Activated naive CD4-positive, alpha-beta T cell treated with anti-CD3 and anti-CD28 coated beads, Interleukin-2, amount 10 ng/mL, durations not matched to agents 7 days and 5 days (primary cell): ENCODE data around the gene ANKZF1.

Experiments used
- CTCF ChIA-PET: fragments of 350-600 bp; sonication (Branson Sonifier 250); formaldehyde crosslinking; loops from one replicate; lab custom pipeline; 2021; ENCODE audit warnings: antibody characterized with exemption; lab: Charles Lee
- DNase-seq: peaks from one replicate; pipeline ENCODE4 v3.0.0-alpha.2; 2020
- H3K27ac Mint-ChIP-seq: one replicate; pipeline ENCODE4 v1.8.0; 2021; ENCODE audit warnings: mild to moderate bottlenecking, moderate library complexity, mixed read lengths
- H3K27me3 Mint-ChIP-seq: one replicate; pipeline ENCODE4 v1.8.0; 2021; ENCODE audit warnings: mild to moderate bottlenecking, mixed read lengths
- H3K36me3 Mint-ChIP-seq: one replicate; pipeline ENCODE4 v1.8.0; 2021; ENCODE audit warnings: mixed read lengths
- H3K4me1 Mint-ChIP-seq: one replicate; pipeline ENCODE4 v1.8.0; 2021; ENCODE audit warnings: mixed read lengths
- H3K4me3 Mint-ChIP-seq: one replicate; pipeline ENCODE4 v1.8.0; 2021; ENCODE audit warnings: mild to moderate bottlenecking, moderate library complexity, mixed read lengths
- H3K9me3 Mint-ChIP-seq: one replicate; pipeline ENCODE4 v1.8.0; 2021; ENCODE audit warnings: mixed read lengths

Gene ANKZF1

DNA sequence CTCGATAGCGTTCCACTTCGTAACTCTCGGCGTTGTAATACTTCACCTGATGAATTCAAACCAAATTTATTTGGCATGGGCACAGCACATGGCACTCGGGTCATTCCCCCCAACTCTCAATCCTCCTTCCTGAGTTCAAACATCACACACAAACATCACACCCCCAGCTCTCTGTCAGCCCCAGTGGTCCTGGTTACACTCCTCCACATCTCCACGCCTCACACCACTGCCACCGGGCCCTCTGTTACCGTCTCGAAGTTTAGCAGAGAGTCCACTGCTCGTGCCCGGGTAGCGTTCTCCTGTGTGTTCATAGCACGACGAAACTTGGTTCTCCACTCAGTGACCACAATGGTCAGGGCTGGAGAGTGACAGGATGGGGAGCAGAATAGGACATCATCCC lies 15.5 kb upstream of the ANKZF1 start:
- no peak for DNase-seq
- Mint-ChIP-seq H3K27ac (no peak overlapping the region), H3K9me3 (no peaks in the 10 kb centered on the region), H3K36me3 (peaks cover 31% of the 10 kb centered on the region), H3K27me3 (no peaks in the 10 kb centered on the region), H3K4me1 (peaks cover 56% of the 10 kb centered on the region), H3K4me3 (no peak overlapping the region)
- CTCF ChIA-PET = interaction anchor here (0.8 to 6.8 kb wide), 2 partner anchors 43 to 81 kb away, joined by 3 to 70 read pairs; partner anchors contain the start of gene SLC23A3

DNA sequence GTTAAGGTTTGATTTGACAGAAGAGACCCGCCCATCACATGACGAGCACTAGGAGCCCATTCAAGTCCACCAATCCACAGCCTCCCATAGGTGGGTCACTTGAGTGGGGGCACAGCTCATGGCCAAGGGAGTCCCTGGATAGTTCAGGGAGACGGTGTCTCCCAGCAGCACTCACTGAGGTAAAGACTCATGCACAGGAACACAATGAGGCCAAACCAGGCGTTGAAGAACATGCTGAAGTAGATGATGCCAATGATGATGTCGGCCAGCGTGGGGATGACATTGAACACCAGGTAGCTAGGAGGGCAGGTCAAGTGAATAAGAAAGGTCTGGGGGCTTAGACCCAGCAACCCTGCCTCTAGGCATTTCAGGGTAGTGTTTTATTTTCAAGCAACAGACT lies 14.8 kb upstream of the ANKZF1 start:
- H3K27me3 Mint-ChIP-seq = no peaks in the 10 kb centered on the region
- CTCF ChIA-PET = interaction anchor here (0.6 to 0.8 kb wide), 2 partner anchors 18 to 80 kb away, joined by 3 read pairs; no protein-coding TSS in a partner anchor

DNA sequence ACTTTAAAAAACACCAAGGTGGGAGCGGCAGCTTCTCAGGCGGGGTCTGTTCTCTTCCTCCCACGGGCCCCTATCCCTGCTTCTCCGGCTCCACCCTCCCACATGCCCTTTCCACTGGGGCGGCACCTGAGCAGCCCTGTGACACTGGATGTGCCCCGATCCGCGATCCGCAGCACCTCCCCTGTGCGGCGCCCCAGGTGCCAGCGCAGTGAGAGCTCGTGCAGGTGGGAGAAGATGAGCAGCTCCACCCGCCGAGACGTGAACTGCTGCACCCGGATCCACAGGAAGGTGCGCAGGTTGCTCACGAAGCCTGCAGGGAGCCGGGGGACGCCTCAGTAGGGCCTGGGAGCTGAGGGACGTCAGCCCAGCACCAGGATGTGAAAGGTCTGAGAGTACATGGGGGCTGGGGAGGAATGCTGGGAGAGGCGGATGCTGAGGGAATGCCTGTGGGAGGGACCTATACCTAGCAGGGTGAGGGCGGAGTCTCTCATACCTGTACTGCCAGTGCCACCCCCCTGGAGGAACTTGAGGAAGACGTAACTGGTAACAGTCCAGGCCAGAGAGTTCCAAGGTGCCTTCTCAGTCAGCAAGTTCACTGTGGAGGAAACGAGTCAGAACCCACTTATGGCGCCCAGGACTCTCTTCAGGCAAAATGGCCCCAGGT lies 13.6 kb upstream of the ANKZF1 start:
- Mint-ChIP-seq H3K36me3 (peaks cover 35% of the 10 kb centered on the region), H3K9me3 (no peaks in the 10 kb centered on the region), H3K4me3 (no peak overlapping the region), H3K27ac (no peak overlapping the region), H3K27me3 (no peaks in the 10 kb centered on the region), H3K4me1 (peaks cover 46% of the 10 kb centered on the region)
- CTCF ChIA-PET = interaction anchor here (1.0 to 2.4 kb wide), 4 partner anchors 10 to 83 kb away, joined by 4 to 8 read pairs (median 6); partner anchors contain the start of gene ZFAND2B
- no peak for DNase-seq

More for the DNA sequence above, 14.8 kb upstream of the ANKZF1 start:
- H3K27ac Mint-ChIP-seq = no peak overlapping the region
- peaks cover 56% of the 10 kb centered on the region for H3K4me1 Mint-ChIP-seq
- DNase-seq = no peak
- peaks cover 31% of the 10 kb centered on the region for H3K36me3 Mint-ChIP-seq
- H3K9me3 Mint-ChIP-seq = no peaks in the 10 kb centered on the region
- no peak overlapping the region for H3K4me3 Mint-ChIP-seq

DNA sequence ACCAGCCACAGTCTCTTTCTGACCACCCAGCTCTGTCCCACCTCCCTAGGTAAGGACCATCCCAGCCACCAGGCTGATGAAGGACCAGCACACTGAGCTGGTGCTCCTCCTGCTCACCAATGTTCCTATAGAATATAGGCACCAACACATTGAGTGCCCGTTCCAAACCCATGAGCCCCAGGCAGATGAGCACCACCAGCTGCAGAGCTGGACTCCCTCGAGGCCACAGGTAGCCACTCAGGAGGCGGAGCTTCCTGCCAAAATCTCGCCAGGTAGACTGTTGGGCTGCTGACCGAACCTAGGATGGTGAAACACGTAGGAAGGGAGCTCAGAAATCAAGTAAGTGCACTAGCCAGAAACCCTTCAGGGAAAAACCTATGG lies 13.1 kb upstream of the ANKZF1 start:
- no peak for DNase-seq
- CTCF ChIA-PET = interaction anchor here (0.6 to 2.4 kb wide), 5 partner anchors 8 to 83 kb away, joined by 3 to 8 read pairs (median 4); partner anchors contain the start of gene ZFAND2B
- H3K4me3 Mint-ChIP-seq = no peak overlapping the region
- peaks cover 34% of the 10 kb centered on the region for H3K36me3 Mint-ChIP-seq
- H3K9me3 Mint-ChIP-seq = no peaks in the 10 kb centered on the region
- no peaks in the 10 kb centered on the region for H3K27me3 Mint-ChIP-seq
- peaks cover 40% of the 10 kb centered on the region for H3K4me1 Mint-ChIP-seq
- H3K27ac Mint-ChIP-seq = peak overlapping the region; percentile 54

DNA sequence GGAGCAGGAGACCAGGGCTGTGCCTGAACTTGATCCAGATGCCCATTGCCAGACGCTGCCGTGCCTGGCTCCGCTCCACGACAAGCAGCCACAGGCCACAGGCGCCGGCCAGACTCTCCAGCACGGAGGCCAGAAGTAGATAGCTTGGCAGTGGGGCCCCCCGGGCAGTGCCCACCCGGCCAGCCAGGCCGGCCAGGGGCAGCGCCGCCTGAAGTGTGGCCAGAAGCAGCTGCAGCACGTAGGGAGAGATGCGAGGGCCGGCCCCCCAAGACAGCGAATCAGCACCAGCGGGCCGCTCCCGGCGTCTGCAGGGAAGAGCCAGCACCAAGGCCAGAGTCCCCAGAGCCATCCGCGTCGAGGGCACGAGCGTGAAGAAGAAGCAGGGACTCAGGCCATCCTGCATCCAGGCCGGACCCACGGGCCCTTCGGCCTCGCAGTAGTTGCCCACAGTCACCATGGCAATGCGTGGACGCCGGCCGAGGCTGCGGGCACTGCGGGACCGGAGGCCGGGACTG lies 11.3 kb upstream of the ANKZF1 start:
- H3K27ac Mint-ChIP-seq = peak overlapping the region; percentile 89
- peaks cover 38% of the 10 kb centered on the region for H3K36me3 Mint-ChIP-seq
- no peaks in the 10 kb centered on the region for H3K27me3 Mint-ChIP-seq
- peak overlapping the region; percentile 81 for H3K4me3 Mint-ChIP-seq
- DNase-seq = no peak
- CTCF ChIA-PET = interaction anchor here (0.7 to 1.7 kb wide), 5 partner anchors 31 to 77 kb away, joined by 3 to 8 read pairs (median 5); no protein-coding TSS in a partner anchor
- H3K9me3 Mint-ChIP-seq = no peaks in the 10 kb centered on the region
- H3K4me1 Mint-ChIP-seq = peaks cover 31% of the 10 kb centered on the region

DNA sequence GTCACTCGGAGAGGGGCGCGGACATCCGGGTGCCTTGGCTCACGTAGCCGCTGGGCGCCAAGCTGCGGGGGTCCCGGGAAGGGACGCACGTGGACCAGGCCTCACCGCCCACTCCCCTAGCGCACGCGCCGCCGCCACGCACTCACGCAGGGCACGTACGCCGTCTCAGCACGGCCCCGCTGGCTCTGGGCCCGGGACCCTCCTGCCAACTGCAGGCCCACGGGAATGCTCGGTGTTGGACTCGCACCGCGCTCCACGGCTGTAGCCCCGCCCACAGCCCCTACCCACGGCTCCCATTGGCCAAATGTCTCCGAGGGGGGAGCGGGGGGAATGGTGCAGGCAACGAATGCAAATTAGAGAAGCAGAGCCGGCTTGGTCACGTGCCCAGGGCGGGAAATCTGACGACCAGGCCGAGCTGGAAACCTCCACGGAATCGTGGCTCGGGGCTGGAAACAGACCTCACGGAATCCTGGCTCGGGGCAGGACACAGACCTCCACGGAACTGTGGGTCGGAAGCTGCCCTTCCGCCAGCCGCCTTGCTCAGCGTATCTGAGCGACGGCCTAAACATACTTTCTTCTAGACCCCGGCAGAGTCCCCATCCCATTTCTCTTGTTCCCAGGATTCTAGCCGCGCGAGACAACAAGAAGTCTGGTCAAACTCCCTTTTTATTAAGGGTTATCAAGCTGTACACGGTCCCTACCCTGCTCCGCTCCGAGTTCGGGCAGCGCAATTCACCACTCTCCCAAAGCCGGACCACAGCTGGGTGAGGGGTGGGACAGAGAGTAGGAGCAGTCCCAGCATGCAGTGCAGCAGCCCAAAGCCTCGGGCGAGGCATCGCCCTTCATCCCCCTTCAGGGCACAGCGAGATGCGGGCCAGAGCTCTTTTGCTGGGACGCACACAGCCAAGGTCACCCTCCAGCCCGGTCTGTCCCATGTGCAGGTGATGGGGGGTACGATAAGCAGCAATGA lies 10.6 kb upstream of the ANKZF1 start, which contains the start of gene ABCB6:
Gene ABCB6, minus strand, starts transcription at position 227 of the 970 bp plus-strand sequence. CDS start 285 bp downstream, outside the sequence.
- no peaks in the 10 kb centered on the region for H3K27me3 Mint-ChIP-seq
- CTCF ChIA-PET = interaction anchor here (0.6 to 1.8 kb wide), 8 partner anchors 30 to 637 kb away, joined by 3 to 8 read pairs (median 4); no protein-coding TSS in a partner anchor
- H3K36me3 Mint-ChIP-seq = peaks cover 41% of the 10 kb centered on the region
- H3K27ac Mint-ChIP-seq = peak within 1 kb of the TSS; percentile 89
- DNase-seq = peak; percentile 94
- H3K4me3 Mint-ChIP-seq = peak within 1 kb of the TSS; percentile 81
- peaks cover 31% of the 10 kb centered on the region for H3K4me1 Mint-ChIP-seq
- no peaks in the 10 kb centered on the region for H3K9me3 Mint-ChIP-seq

DNA sequence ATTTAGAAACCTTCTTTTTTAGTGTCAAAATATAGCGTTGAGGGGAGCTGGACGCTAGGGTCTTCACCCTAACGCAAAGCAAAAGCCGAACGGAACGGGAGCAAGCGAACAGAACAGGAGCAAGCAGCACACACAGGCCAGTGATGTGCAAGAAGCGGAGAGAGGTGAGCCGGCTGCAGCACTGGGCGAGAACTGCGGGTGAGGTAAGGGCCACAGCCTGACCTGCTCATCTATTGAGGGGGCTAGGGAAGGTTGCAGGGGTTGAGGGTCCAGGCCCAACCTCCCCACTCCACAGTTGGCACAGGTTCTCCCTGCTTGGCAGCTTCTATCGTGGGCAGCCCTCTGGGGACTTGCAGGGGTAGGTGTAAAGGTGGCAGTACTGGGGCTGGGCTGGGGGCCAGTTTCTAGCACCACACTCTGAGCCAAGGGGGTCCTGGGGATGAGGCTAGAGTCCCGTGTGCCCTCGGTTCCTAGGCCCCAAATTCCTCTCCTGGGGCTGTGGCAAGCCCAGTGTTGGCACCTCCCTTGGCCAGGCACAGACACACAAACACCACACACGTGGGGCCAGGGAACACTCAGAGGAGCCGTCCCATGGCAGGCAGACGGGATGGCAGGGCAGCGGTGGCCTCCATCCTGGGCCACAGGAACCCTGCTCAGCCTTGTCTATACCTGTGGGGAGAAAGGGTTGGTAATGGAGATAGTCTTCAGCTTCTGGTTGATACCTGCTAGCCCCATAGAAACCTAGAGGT lies 9.6 kb upstream of the ANKZF1 start:
- Mint-ChIP-seq H3K27ac (no peak overlapping the region), H3K4me3 (no peak overlapping the region), H3K36me3 (peaks cover 42% of the 10 kb centered on the region), H3K4me1 (peaks cover 31% of the 10 kb centered on the region), H3K9me3 (no peaks in the 10 kb centered on the region), H3K27me3 (no peaks in the 10 kb centered on the region)
- CTCF ChIA-PET = interaction anchor here (0.7 to 1.8 kb wide), 3 partner anchors 48 to 76 kb away, joined by 3 to 7 read pairs (median 4); no protein-coding TSS in a partner anchor
- DNase-seq = no peak

DNA sequence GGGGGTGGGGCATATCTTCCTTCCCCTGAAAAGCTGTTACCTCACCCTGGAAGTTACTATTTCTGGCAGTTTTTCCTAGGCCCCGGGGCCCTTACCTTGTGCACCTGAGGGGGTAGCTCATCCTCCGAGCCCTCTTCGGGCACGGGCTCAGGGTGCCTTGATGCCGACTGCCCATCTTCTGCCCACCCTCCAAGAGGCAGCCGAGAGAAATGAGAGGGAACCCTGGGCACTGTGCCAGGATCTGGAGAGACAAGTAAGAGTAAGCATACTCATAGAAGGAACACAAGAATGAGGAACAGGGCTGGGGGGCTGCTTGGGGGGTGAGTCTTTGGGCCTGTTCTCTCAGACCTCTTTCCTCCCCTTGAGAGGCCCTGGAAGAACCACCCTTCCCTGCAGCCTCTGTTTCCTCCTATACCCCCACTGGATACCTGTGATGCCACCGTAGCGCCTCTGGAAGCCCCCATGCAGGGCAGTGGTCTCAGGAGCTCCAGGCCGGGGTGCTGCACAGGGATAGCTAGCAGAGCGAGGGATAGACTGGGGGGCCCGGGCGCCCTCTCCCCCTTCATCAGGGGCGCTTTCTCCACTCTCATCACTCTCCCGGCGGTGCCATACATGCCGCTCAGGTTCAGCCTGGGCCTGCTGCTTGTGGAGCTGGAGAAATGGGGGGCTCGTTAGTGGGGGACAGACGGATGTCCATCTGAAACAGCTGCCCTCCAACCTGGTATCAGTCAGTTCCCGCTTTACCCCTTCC lies 8.8 kb upstream of the ANKZF1 start:
- H3K4me3 Mint-ChIP-seq = no peak overlapping the region
- H3K27me3 Mint-ChIP-seq = no peaks in the 10 kb centered on the region
- H3K36me3 Mint-ChIP-seq = peaks cover 51% of the 10 kb centered on the region
- H3K4me1 Mint-ChIP-seq = peaks cover 31% of the 10 kb centered on the region
- CTCF ChIA-PET = interaction anchor here (1.8 kb wide), 1 partner anchor 75 kb away, joined by 7 read pairs; no protein-coding TSS in a partner anchor
- no peaks in the 10 kb centered on the region for H3K9me3 Mint-ChIP-seq
- H3K27ac Mint-ChIP-seq = no peak overlapping the region
- no peak for DNase-seq

DNA sequence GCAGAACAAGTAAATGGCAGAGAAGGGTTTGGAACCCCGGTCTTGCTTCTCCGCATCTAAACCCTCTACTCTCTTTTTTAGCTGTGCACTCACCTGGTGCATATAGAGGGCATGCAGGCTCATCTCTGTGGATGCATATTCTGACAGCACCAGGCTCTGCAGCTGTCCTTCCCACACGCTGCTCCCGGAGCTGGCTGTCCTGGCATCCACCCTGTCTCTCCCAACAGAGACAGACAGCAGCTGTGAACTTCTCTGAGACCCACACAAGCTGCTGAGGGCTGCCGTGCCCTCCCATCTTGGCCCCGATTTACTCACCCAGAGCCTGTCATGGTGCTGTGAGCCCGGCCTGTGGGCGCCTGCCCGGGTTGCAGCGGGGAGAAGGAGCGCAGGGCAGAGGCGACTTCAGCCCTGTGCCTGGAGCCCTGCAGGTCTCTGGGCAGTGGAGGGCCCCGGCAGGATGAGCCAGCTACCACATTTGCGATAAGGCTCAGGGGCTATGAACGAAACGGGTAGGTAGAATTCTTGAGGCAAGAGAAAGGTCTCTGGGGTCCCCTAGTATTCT lies 7.6 kb upstream of the ANKZF1 start:
- Mint-ChIP-seq H3K27ac (no peak overlapping the region), H3K27me3 (no peaks in the 10 kb centered on the region), H3K36me3 (peaks cover 52% of the 10 kb centered on the region), H3K4me1 (peaks cover 25% of the 10 kb centered on the region), H3K4me3 (no peak overlapping the region), H3K9me3 (no peaks in the 10 kb centered on the region)
- CTCF ChIA-PET = interaction anchor here (0.9 kb wide), 1 partner anchor 11 kb away, joined by 3 read pairs; no protein-coding TSS in a partner anchor
- no peak for DNase-seq

DNA sequence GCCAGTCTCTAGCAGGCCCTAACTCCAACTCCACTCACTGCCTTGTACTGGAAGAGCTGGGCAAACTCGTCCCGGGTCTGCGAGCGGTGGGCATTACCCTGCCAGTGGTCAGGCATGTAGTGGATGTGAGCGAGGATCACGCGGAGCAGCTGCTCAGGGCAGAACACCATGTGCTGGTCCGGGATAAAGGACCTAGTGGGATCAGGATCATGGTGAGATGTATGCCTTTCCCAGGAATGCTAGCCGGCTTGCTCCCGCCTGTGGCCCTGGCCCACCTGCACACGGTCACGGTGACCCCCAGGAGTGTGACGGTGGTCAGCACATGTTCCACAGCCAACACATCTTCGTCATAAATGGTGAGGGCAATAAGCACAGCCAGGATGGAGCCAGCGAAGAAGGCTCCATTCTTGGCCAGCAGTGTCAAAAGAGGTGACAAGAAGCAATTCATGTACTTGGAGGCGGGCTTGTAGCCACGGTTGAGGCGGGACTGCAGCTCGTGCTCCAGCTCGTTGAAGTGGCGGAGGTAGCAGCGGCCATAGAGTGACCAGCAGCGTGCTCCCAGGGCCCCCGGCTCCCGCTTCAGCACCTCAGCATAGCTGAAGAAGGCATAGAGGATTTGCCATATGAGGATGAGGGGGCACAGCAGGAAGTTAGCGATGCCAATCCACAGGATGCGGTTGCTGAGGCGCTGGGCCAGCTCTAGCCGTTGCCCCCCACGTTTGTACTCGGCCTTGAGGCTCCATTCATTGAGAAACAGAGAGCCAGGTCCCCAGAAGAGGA lies 5.6 kb upstream of the ANKZF1 start:
- DNase-seq = no peak
- Mint-ChIP-seq H3K36me3 (peaks cover 61% of the 10 kb centered on the region), H3K9me3 (no peaks in the 10 kb centered on the region), H3K4me1 (peaks cover 28% of the 10 kb centered on the region), H3K27me3 (no peaks in the 10 kb centered on the region), H3K27ac (no peak overlapping the region), H3K4me3 (no peak overlapping the region)
- CTCF ChIA-PET = interaction anchor here (0.7 kb wide), 1 partner anchor 7 kb away, joined by 3 read pairs; no protein-coding TSS in a partner anchor

DNA sequence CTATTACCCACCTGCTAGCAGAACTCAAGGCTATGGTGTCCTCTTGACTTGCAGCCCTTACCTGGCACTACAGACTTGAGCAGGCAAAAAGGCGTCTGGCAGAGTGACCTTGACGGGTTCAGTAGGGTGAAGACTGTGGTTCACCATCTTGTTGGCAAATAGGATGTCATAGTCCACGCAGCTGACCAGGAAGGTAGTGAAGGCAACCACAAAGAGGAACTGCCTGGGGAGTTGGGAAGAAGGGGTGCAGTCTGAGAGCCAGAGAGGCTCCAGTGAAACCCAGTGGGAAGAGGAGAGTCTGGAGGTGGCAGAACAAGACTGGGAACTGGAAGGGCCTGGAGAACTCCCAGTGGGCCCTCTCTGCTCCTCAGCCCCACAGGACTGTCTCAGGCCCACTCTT lies 4.3 kb upstream of the ANKZF1 start:
- H3K9me3 Mint-ChIP-seq = no peaks in the 10 kb centered on the region
- no peak overlapping the region for H3K4me3 Mint-ChIP-seq
- peaks cover 66% of the 10 kb centered on the region for H3K36me3 Mint-ChIP-seq
- no peaks in the 10 kb centered on the region for H3K27me3 Mint-ChIP-seq
- H3K4me1 Mint-ChIP-seq = peaks cover 25% of the 10 kb centered on the region
- CTCF ChIA-PET = no interaction called here
- peak overlapping the region; percentile 24 for H3K27ac Mint-ChIP-seq
- no peak for DNase-seq
